ENCODE data around the gene MRGPRE. TPM values are rescaled to one million over a fixed set of nuclear protein-coding genes. Genes with fewer than 3 reads are reported as not detected.

The MRGPRE gene
- polyA plus RNA-seq, 1 experiment: not detected

GRCh38 chr11:3202759-3203158 is 29.5 kb downstream of the MRGPRE start:
- Histone ChIP-seq H3K36me3 (ENCODE audit: control insufficient read depth, insufficient read depth, low read length) (no peaks in the 10 kb centered on the region), H3K4me3 (ENCODE audit: low read depth, low read length) (no peak overlapping the region), H3K27me3 (ENCODE audit: control insufficient read depth, insufficient read depth, low read length) (peaks cover 44% of the 10 kb centered on the region)
- no peak for DNase-seq (ENCODE audit: low read depth)
- ChIA-PET CTCF (no interaction called here), POLR2A (no interaction called here)
- TF ChIP-seq CTCF (IDR thresholded peaks at IDR 0.05; ENCODE audit: insufficient read depth, low read depth, low read length): no peak

GRCh38 chr11:3202305-3202704 is 29.9 kb downstream of the MRGPRE start:
- TF ChIP-seq CTCF (IDR thresholded peaks at IDR 0.05; ENCODE audit: insufficient read depth, low read depth, low read length): no peak
- ChIA-PET POLR2A (no interaction called here), CTCF (no interaction called here)
- no peak overlapping the region for H3K4me3 ChIP-seq (ENCODE audit: low read depth, low read length)
- no peaks in the 10 kb centered on the region for H3K36me3 ChIP-seq (ENCODE audit: control insufficient read depth, insufficient read depth, low read length)
- peaks cover 44% of the 10 kb centered on the region for H3K27me3 ChIP-seq (ENCODE audit: control insufficient read depth, insufficient read depth, low read length)
- no peak for DNase-seq (ENCODE audit: low read depth)

GRCh38 chr11:3201677-3202181 is 30.5 kb downstream of the MRGPRE start:
- CTCF ChIA-PET: interaction anchor here (1.0 kb wide), 1 partner anchor 14 kb away, joined by 3 read pairs; no protein-coding TSS in a partner anchor
- no peak for DNase-seq (ENCODE audit: low read depth)
- POLR2A ChIA-PET: no interaction called here
- Histone ChIP-seq H3K4me3 (ENCODE audit: low read depth, low read length) (no peak overlapping the region), H3K27me3 (ENCODE audit: control insufficient read depth, insufficient read depth, low read length) (peaks cover 44% of the 10 kb centered on the region), H3K36me3 (ENCODE audit: control insufficient read depth, insufficient read depth, low read length) (no peaks in the 10 kb centered on the region)
- TF ChIP-seq CTCF (IDR thresholded peaks at IDR 0.05; ENCODE audit: insufficient read depth, low read depth, low read length): no peak

GRCh38 chr11:3201112-3201581 is 31.1 kb downstream of the MRGPRE start:
- no peak overlapping the region for H3K4me3 ChIP-seq (ENCODE audit: low read depth, low read length)
- H3K27me3 ChIP-seq (ENCODE audit: control insufficient read depth, insufficient read depth, low read length): peaks cover 44% of the 10 kb centered on the region
- ChIA-PET CTCF (interaction anchor here (1.0 kb wide), 1 partner anchor 15 kb away, joined by 3 read pairs; no protein-coding TSS in a partner anchor), POLR2A (no interaction called here)
- no peak for DNase-seq (ENCODE audit: low read depth)
- H3K36me3 ChIP-seq (ENCODE audit: control insufficient read depth, insufficient read depth, low read length): no peaks in the 10 kb centered on the region
- TF ChIP-seq CTCF (IDR thresholded peaks at IDR 0.05; ENCODE audit: insufficient read depth, low read depth, low read length): no peak

GRCh38 chr11:3200388-3201111 is 31.7 kb downstream of the MRGPRE start:
- peaks cover 44% of the 10 kb centered on the region for H3K27me3 ChIP-seq (ENCODE audit: control insufficient read depth, insufficient read depth, low read length)
- POLR2A ChIA-PET: no interaction called here
- DNase-seq (ENCODE audit: low read depth): no peak
- no peak overlapping the region for H3K4me3 ChIP-seq (ENCODE audit: low read depth, low read length)
- TF ChIP-seq CTCF (IDR thresholded peaks at IDR 0.05; ENCODE audit: insufficient read depth, low read depth, low read length): no peak
- CTCF ChIA-PET: interaction anchor here (1.0 kb wide), 1 partner anchor 15 kb away, joined by 3 read pairs; no protein-coding TSS in a partner anchor
- H3K36me3 ChIP-seq (ENCODE audit: control insufficient read depth, insufficient read depth, low read length): no peaks in the 10 kb centered on the region
